Measurements from ENCODE around the gene NCAM2. TPM values are rescaled to one million over a fixed set of nuclear protein-coding genes. Genes with fewer than 3 reads are reported as not detected.

The NCAM2 gene
- total RNA-seq, 1 experiment from 2014 or later: not detected

DNA sequence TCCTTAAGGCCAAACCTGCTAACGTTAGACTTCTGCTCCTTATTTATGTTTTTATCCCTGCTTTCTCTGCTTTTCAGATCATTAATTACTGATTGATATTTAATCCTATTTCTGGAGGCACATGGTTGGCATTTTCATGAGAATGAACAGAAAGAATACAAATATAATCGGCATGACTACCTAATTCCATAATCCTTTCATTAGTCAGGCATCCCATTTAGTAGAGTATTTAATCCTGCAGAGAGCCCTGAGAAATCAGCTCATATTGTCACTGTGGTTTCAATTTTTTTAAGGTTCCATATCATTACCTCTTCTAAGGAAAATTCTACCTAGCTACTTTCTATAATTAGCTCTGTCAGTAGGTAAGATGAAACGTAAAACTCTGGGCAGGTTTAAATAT, 238.8 kb downstream of the NCAM2 start:
- intact Hi-C loops (cut with micrococcal nuclease): loop anchor here (10.0 kb wide), 1 partner anchor 72 kb away; no protein-coding TSS in a partner anchor
- BruUV-seq (replicated peaks): no TSS peak
- no peaks in the 10 kb centered on the region for H3K36me3 Mint-ChIP-seq (ENCODE audit: insufficient read depth, unreplicated experiment)
- no peaks in the 10 kb centered on the region for H3K9me3 Mint-ChIP-seq (ENCODE audit: unreplicated experiment)
- no peak overlapping the region for H3K4me3 Mint-ChIP-seq (ENCODE audit: unreplicated experiment)
- TF ChIP-seq, protein P1, sequence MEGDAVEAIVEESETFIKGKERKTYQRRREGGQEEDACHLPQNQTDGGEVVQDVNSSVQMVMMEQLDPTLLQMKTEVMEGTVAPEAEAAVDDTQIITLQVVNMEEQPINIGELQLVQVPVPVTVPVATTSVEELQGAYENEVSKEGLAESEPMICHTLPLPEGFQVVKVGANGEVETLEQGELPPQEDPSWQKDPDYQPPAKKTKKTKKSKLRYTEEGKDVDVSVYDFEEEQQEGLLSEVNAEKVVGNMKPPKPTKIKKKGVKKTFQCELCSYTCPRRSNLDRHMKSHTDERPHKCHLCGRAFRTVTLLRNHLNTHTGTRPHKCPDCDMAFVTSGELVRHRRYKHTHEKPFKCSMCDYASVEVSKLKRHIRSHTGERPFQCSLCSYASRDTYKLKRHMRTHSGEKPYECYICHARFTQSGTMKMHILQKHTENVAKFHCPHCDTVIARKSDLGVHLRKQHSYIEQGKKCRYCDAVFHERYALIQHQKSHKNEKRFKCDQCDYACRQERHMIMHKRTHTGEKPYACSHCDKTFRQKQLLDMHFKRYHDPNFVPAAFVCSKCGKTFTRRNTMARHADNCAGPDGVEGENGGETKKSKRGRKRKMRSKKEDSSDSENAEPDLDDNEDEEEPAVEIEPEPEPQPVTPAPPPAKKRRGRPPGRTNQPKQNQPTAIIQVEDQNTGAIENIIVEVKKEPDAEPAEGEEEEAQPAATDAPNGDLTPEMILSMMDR (IDR thresholded peaks at IDR 0.05; ENCODE audit: unreplicated experiment): no peak
- DNase-seq (ENCODE audit: unreplicated experiment): no peak
- H3K4me1 Mint-ChIP-seq (ENCODE audit: insufficient read depth, unreplicated experiment): no peaks in the 10 kb centered on the region
- ChIA-PET POLR2A (no interaction called here), CTCF (interaction anchor here (1.4 to 3.3 kb wide), 2 partner anchors 685 to 1555 kb away, joined by 4 to 13 read pairs; no protein-coding TSS in a partner anchor)
- H3K27me3 Mint-ChIP-seq (ENCODE audit: insufficient read depth, unreplicated experiment): no peaks in the 10 kb centered on the region
- H3K27ac Mint-ChIP-seq (ENCODE audit: low read depth, unreplicated experiment): no peak overlapping the region

DNA sequence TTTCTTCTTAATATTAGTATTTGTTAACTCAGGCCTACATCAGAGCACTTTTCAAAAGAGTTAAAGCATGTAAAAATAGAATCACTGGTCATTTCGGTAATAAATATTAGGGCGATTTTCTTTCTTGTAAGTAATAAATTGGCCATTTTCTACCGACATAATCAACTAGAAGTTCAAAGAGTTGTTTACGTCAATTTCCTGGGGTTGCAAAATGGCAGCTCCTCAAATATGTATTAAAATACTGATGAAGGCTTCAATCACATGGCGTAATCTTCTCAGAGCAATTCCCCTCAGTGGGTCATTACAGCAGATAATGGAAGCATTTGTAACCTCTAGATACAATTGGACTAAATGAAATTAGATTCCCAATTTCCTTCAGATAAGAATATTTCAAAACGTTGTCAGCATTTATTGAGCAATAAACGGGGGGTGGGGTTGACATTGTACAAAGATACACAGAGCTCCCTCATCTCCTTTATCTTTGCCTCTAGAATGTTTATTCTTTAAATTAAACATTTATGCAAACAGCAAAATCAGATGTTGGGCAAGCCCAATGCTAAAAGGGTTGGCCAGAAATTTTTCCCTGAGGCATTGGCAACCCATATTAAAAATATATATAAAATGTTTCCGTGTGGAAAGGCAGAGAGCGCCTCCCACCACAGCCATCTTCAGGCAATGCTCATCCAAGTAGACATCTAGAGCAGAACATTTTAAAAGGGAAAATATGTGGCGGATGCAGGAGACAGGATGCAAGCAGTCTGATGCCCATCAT, 240.6 kb downstream of the NCAM2 start:
- no peak overlapping the region for H3K4me3 Mint-ChIP-seq (ENCODE audit: unreplicated experiment)
- no peaks in the 10 kb centered on the region for H3K9me3 Mint-ChIP-seq (ENCODE audit: unreplicated experiment)
- CTCF ChIA-PET: interaction anchor here (0.6 to 1.2 kb wide), 2 partner anchors 23 to 1210 kb away, joined by 3 read pairs; no protein-coding TSS in a partner anchor
- TF ChIP-seq, protein P1 (IDR thresholded peaks at IDR 0.05; ENCODE audit: unreplicated experiment): no peak
- POLR2A ChIA-PET: no interaction called here
- intact Hi-C loops (cut with micrococcal nuclease): loop anchor here (10.0 kb wide), 1 partner anchor 74 kb away; no protein-coding TSS in a partner anchor
- no TSS peak for BruUV-seq (replicated peaks)
- DNase-seq (ENCODE audit: unreplicated experiment): no peak
- no peaks in the 10 kb centered on the region for H3K4me1 Mint-ChIP-seq (ENCODE audit: insufficient read depth, unreplicated experiment)
- no peak overlapping the region for H3K27ac Mint-ChIP-seq (ENCODE audit: low read depth, unreplicated experiment)
- H3K36me3 Mint-ChIP-seq (ENCODE audit: insufficient read depth, unreplicated experiment): no peaks in the 10 kb centered on the region
- no peaks in the 10 kb centered on the region for H3K27me3 Mint-ChIP-seq (ENCODE audit: insufficient read depth, unreplicated experiment)

DNA sequence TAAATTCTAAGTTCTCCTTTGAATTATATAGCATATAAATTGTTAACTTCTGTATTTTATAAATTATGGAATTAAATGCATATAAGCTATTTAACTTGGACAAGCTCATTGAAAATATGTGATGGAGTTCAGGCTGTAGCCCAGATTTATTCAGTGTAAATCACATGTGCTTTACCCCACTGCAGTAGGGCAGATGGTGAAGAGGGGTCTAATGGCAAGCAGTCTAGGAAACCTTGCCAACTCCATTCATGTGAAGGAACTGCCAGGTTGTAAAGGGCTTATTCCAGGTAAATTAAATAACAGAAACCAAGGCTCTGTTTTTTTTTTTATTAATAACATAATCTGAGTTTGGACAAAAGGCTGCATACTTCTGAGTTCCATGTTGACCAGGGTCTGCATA, 243.2 kb downstream of the NCAM2 start:
- ChIA-PET CTCF (interaction anchor here (0.7 kb wide), 2 partner anchors 681 kb away, joined by 3 read pairs; no protein-coding TSS in a partner anchor), POLR2A (no interaction called here)
- H3K27ac Mint-ChIP-seq (ENCODE audit: low read depth, unreplicated experiment): no peak overlapping the region
- no peak for DNase-seq (ENCODE audit: unreplicated experiment)
- peaks cover 8% of the 10 kb centered on the region for H3K9me3 Mint-ChIP-seq (ENCODE audit: unreplicated experiment)
- H3K4me1 Mint-ChIP-seq (ENCODE audit: insufficient read depth, unreplicated experiment): no peaks in the 10 kb centered on the region
- TF ChIP-seq, protein P1 (IDR thresholded peaks at IDR 0.05; ENCODE audit: unreplicated experiment): no peak
- no peaks in the 10 kb centered on the region for H3K36me3 Mint-ChIP-seq (ENCODE audit: insufficient read depth, unreplicated experiment)
- no TSS peak for BruUV-seq (replicated peaks)
- intact Hi-C loops (cut with micrococcal nuclease): no loop called here
- no peak overlapping the region for H3K4me3 Mint-ChIP-seq (ENCODE audit: unreplicated experiment)
- no peaks in the 10 kb centered on the region for H3K27me3 Mint-ChIP-seq (ENCODE audit: insufficient read depth, unreplicated experiment)

DNA sequence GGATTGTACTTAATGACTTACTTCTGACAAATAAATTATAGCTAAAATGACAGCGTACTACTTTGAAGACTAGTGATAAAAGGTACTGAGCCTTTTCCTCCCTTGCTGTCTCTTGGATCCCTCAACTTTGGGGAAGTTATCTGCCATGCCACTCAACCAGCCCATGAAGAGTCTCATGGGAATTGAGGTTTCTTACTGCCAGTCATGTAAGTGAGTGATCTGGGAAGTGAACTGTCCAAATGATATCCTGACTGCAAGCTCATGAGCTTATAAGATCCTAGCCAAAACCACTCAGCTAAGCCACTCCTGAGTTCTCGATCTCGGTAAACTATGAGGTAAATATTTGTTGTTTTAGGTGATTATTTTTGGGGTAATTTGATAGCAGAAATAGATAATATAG, 247.8 kb downstream of the NCAM2 start:
- BruUV-seq (replicated peaks): no TSS peak
- Mint-ChIP-seq H3K27me3 (ENCODE audit: insufficient read depth, unreplicated experiment) (no peaks in the 10 kb centered on the region), H3K4me3 (ENCODE audit: unreplicated experiment) (no peak overlapping the region), H3K9me3 (ENCODE audit: unreplicated experiment) (peaks cover 8% of the 10 kb centered on the region), H3K4me1 (ENCODE audit: insufficient read depth, unreplicated experiment) (peaks cover 5% of the 10 kb centered on the region), H3K27ac (ENCODE audit: low read depth, unreplicated experiment) (no peak overlapping the region), H3K36me3 (ENCODE audit: insufficient read depth, unreplicated experiment) (no peaks in the 10 kb centered on the region)
- CTCF ChIA-PET: interaction anchor here (1.3 to 1.4 kb wide), 2 partner anchors 9 to 677 kb away, joined by 3 to 4 read pairs; no protein-coding TSS in a partner anchor
- TF ChIP-seq, protein P1 (IDR thresholded peaks at IDR 0.05; ENCODE audit: unreplicated experiment): no peak
- DNase-seq (ENCODE audit: unreplicated experiment): no peak
- intact Hi-C loops (cut with micrococcal nuclease): no loop called here
- POLR2A ChIA-PET: no interaction called here
